Activated B cell treated with CpG ODN at 0.5 μM for 24 hours (primary cell): ENCODE data around the gene PAK4. TPM values are rescaled to one million over a fixed set of nuclear protein-coding genes. Genes with fewer than 3 reads are reported as not detected.

Source experiments
- ATAC-seq: fragments of 200-7000 bp; cut with Tn5 transposase; one replicate; pipeline ENCODE4 v1.10.0; 2021; ENCODE audit warnings: low read depth, mild to moderate bottlenecking, moderate library complexity
- CTCF ChIA-PET: fragments of 350-600 bp; sonication (Branson Sonifier 250); formaldehyde crosslinking; loops from one replicate; lab custom pipeline; 2021; ENCODE audit warnings: antibody characterized with exemption; lab: Charles Lee
- POLR2A ChIA-PET: fragments of 350-600 bp; sonication (Branson Sonifier 250); formaldehyde crosslinking; loops from one replicate; lab custom pipeline; 2021; ENCODE audit warnings: antibody characterized with exemption; lab: Charles Lee
- DNase-seq: peaks from one replicate; pipeline ENCODE4 v3.0.0; 2022
- H3K27ac Mint-ChIP-seq: one replicate; pipeline ENCODE4 v1.8.0; 2020; ENCODE audit warnings: mixed read lengths
- H3K27me3 Mint-ChIP-seq: one replicate; pipeline ENCODE4 v1.8.0; 2021; ENCODE audit warnings: mixed read lengths
- H3K36me3 Mint-ChIP-seq: one replicate; pipeline ENCODE4 v1.8.0; 2021; ENCODE audit warnings: low read depth, mixed read lengths
- H3K4me1 Mint-ChIP-seq: one replicate; pipeline ENCODE4 v1.8.0; 2021; ENCODE audit warnings: mixed read lengths
- H3K4me3 Mint-ChIP-seq: one replicate; pipeline ENCODE4 v1.8.0; 2020; ENCODE audit warnings: mild to moderate bottlenecking, mixed read lengths
- H3K9me3 Mint-ChIP-seq: one replicate; pipeline ENCODE4 v1.8.0; 2020; ENCODE audit warnings: mixed read lengths
- CTCF ChIP-seq: fragments of 200-600 bp; IDR thresholded peaks from one replicate; pipeline ENCODE4 v1.8.0; 2022; ENCODE audit warnings: antibody characterized with exemption, mild to moderate bottlenecking
- intact Hi-C: fragments of 100-400 bp; cut with micrococcal nuclease; formaldehyde crosslinking; loops from one replicate; pipeline ENCODE4 v1.15.1; 2024
- total RNA-seq: library from RNA; stranded (reverse); gene quantifications from 2 replicates; pipeline ENCODE4 v1.2.3, GENCODE V29; 2022

PAK4 gene
- total RNA-seq, 1 donor from 2014 or later, result 14.2 TPM

- no peak for TF ChIP-seq CTCF
- intact Hi-C loops, result no loop called here
- POLR2A ChIA-PET, result no interaction called here
- H3K4me3 Mint-ChIP-seq, result no peak overlapping the region
- DNase-seq, result no peak
- H3K4me1 Mint-ChIP-seq, result no peaks in the 10 kb centered on the region
- peaks cover under 1% of the 10 kb centered on the region for H3K27me3 Mint-ChIP-seq
- ATAC-seq, result no peak
- H3K27ac Mint-ChIP-seq, result no peak overlapping the region
- CTCF ChIA-PET, result no interaction called here
- no peaks in the 10 kb centered on the region for H3K9me3 Mint-ChIP-seq
- peaks cover 22% of the 10 kb centered on the region for H3K36me3 Mint-ChIP-seq
Measured at GRCh38 chr19:39182174-39182505, 56.6 kb downstream of the PAK4 start.

- intact Hi-C loops, result no loop called here
- TF ChIP-seq CTCF, result no peak
- CTCF ChIA-PET, result no interaction called here
- no peak overlapping the region for H3K4me3 Mint-ChIP-seq
- H3K27me3 Mint-ChIP-seq, result peaks cover 2% of the 10 kb centered on the region
- ATAC-seq (no peak), DNase-seq (no peak)
- POLR2A ChIA-PET, result no interaction called here
- H3K9me3 Mint-ChIP-seq, result no peaks in the 10 kb centered on the region
- H3K27ac Mint-ChIP-seq, result no peak overlapping the region
- H3K4me1 Mint-ChIP-seq, result no peaks in the 10 kb centered on the region
- peaks cover 15% of the 10 kb centered on the region for H3K36me3 Mint-ChIP-seq
Measured at GRCh38 chr19:39183104-39183503, 57.5 kb downstream of the PAK4 start.

DNA sequence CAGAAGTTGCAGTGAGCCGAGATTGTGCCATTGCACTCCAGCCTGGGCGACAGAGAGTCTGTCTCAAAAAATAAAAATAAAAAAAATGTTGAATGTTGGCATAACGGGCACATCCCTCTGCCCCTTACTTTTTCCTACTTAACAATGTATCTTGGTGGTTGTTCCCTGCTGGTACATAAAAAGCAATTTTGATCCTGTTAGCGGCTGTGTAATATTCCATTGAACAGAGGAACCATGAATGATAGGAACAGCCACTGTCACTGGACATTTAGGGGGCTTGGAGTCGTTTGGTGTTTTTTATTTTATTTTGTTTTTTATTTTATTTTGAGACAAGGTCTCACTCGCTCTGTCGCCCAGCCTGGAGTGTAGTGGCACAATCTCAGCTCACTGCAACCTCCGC, 60.8 kb downstream of the PAK4 start:
- Mint-ChIP-seq H3K9me3 (no peaks in the 10 kb centered on the region), H3K36me3 (no peaks in the 10 kb centered on the region), H3K27me3 (peaks cover 6% of the 10 kb centered on the region), H3K4me1 (no peaks in the 10 kb centered on the region), H3K27ac (no peak overlapping the region), H3K4me3 (no peak overlapping the region)
- DNase-seq, result no peak
- no peak for TF ChIP-seq CTCF
- ATAC-seq, result no peak
- CTCF ChIA-PET, result interaction anchor here (2.3 kb wide), 1 partner anchor 64 kb away, joined by 9 read pairs; no protein-coding TSS in a partner anchor
- intact Hi-C loops, result no loop called here
- POLR2A ChIA-PET, result no interaction called here

DNA sequence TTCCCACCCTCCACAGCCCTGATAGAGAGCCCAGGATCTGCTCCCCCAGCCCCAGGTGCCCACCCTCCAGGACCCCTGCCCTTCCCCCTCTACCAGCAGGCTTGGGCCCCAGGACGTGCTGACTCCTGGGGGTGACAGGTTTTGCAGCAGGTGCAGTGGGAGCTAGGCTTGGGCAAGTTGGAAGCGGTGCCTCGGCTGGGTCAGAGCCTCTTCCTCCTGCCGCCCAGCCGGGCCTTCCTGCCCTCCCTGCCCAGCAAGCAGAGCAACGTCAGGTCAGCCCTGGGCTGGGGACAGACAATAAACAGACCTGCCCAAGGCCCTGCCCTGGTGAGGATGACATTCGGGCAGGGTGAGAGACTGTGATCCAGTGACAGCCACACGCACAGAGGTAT, 62.0 kb downstream of the PAK4 start:
- Mint-ChIP-seq H3K27me3 (peaks cover 6% of the 10 kb centered on the region), H3K36me3 (no peaks in the 10 kb centered on the region), H3K4me1 (no peaks in the 10 kb centered on the region), H3K9me3 (no peaks in the 10 kb centered on the region), H3K27ac (no peak overlapping the region), H3K4me3 (no peak overlapping the region)
- ATAC-seq (no peak), DNase-seq (no peak)
- ChIA-PET CTCF (interaction anchor here (2.3 kb wide), 1 partner anchor 65 kb away, joined by 9 read pairs; no protein-coding TSS in a partner anchor), POLR2A (no interaction called here)
- no peak for TF ChIP-seq CTCF
- intact Hi-C loops, result loop anchor here (1.0 kb wide), 1 partner anchor 65 kb away; no protein-coding TSS in a partner anchor

DNA sequence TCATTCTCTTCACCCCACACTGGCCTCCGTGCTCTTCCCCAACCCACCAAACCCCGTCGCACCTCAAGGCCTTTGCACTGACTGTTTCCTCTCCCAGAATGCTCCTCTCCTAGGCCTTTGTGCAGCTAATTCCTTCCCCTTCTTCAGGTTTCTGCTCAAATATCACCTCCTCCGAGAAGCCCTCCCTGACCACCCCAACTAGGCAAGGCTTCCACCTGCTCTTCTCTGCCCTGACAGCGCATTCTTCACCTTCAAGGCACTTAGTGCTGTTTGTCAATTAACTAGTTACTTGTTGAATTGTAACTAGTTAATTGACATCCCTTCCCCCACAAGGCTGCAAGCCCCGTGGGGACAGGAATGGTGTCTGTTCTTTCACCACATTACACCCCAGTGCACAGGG, 63.4 kb downstream of the PAK4 start:
- POLR2A ChIA-PET, result no interaction called here
- TF ChIP-seq CTCF, result no peak
- H3K27me3 Mint-ChIP-seq, result peaks cover 8% of the 10 kb centered on the region
- no peaks in the 10 kb centered on the region for H3K9me3 Mint-ChIP-seq
- ATAC-seq (no peak), DNase-seq (no peak)
- no peak overlapping the region for H3K4me3 Mint-ChIP-seq
- intact Hi-C loops, result no loop called here
- no peak overlapping the region for H3K27ac Mint-ChIP-seq
- CTCF ChIA-PET, result no interaction called here
- no peaks in the 10 kb centered on the region for H3K4me1 Mint-ChIP-seq
- H3K36me3 Mint-ChIP-seq, result no peaks in the 10 kb centered on the region
